SU-DHL-6 (cell line): ENCODE results near the gene NRG4.

Experiments
- H2AFZ ChIP-seq: fragments of 200-600 bp; sonication (generic); 2 replicates; pipeline ENCODE4 v1.6.1; 2014; ENCODE audit warnings: low read depth, mild to moderate bottlenecking, moderate library complexity, mixed read lengths, antibody characterized with exemption, low read length; ENCODE audit not compliant: severe bottlenecking
- H3F3A ChIP-seq: fragments of 200-600 bp; shearing (Covaris generic); 2 replicates; pipeline ENCODE4 v1.6.0; 2016; ENCODE audit warnings: antibody characterized with exemption, mild to moderate bottlenecking; ENCODE audit not compliant: insufficient read depth
- H3K27ac ChIP-seq: fragments of 200-600 bp; sonication (generic); 2 replicates; pipeline ENCODE4 v1.5.1; 2016; ENCODE audit warnings: low read depth, mild to moderate bottlenecking, low read length, moderate library complexity, mixed read lengths
- H3K27me3 ChIP-seq: fragments of 200-600 bp; sonication (generic), shearing (Covaris generic); 2 replicates; pipeline ENCODE4 v1.6.0; 2014; ENCODE audit warnings: mild to moderate bottlenecking, low read length
- H3K36me3 ChIP-seq: fragments of 200-600 bp; sonication (generic); 2 replicates; pipeline ENCODE4 v1.6.1; 2014; ENCODE audit warnings: mild to moderate bottlenecking, low read length, mixed read lengths
- H3K4me2 ChIP-seq: fragments of 300-600, 200-600 bp; shearing (Covaris generic), sonication (generic); 2 replicates; pipeline ENCODE4 v1.6.0; 2014; ENCODE audit warnings: low read length, low read depth, mild to moderate bottlenecking; ENCODE audit not compliant: poor library complexity, severe bottlenecking
- H3K4me3 ChIP-seq: fragments of 200-600 bp; sonication (generic); 2 replicates; pipeline ENCODE4 v1.5.1; 2014; ENCODE audit warnings: antibody characterized with exemption, low read length, mild to moderate bottlenecking, mixed read lengths; ENCODE audit not compliant: insufficient read depth, poor library complexity, severe bottlenecking
- H3K79me2 ChIP-seq: fragments of 200-600 bp; sonication (generic); 2 replicates; pipeline ENCODE4 v1.6.1; 2014; ENCODE audit warnings: mild to moderate bottlenecking, low read length, moderate library complexity; ENCODE audit not compliant: insufficient read depth
- H3K9ac ChIP-seq: fragments of 200-600 bp; sonication (generic); 2 replicates; pipeline ENCODE4 v1.7.0; 2014; ENCODE audit warnings: mild to moderate bottlenecking, low read length
- H3K9me2 ChIP-seq: fragments of 200-600 bp; sonication (generic); replicated peaks from 2 replicates; pipeline ENCODE4 v1.6.1; 2014; ENCODE audit warnings: low read length; ENCODE audit not compliant: insufficient read depth
- H3K9me3 ChIP-seq: fragments of 200-600 bp; sonication (generic); 2 replicates; pipeline ENCODE4 v1.6.1; 2014; ENCODE audit warnings: low read length, mixed read lengths; ENCODE audit not compliant: insufficient read depth
- H4K20me1 ChIP-seq: fragments of 200-600 bp; sonication (generic); 2 replicates; pipeline ENCODE4 v1.6.1; 2014; ENCODE audit warnings: low read depth, mild to moderate bottlenecking, antibody characterized with exemption, low read length, moderate library complexity, mixed read lengths
- EZH2phosphoT487 ChIP-seq: fragments of 200-600 bp; sonication (generic), shearing (Covaris generic); conservative IDR thresholded peaks from 2 replicates; pipeline ENCODE4 v1.6.1; 2018; ENCODE audit warnings: mild to moderate bottlenecking, antibody characterized with exemption, low read length, moderate library complexity, mixed read lengths
- TF ChIP-seq, protein P1 (sequence below): fragments of 200-600 bp; sonication (generic); IDR thresholded peaks from one replicate; pipeline ENCODE4 v1.5.1; 2017; ENCODE audit warnings: antibody characterized with exemption, mild to moderate bottlenecking, low read length, moderate library complexity; ENCODE audit not compliant: insufficient read depth, poor library complexity, severe bottlenecking

Gene NRG4, protein sequence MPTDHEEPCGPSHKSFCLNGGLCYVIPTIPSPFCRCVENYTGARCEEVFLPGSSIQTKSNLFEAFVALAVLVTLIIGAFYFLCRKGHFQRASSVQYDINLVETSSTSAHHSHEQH

DNA sequence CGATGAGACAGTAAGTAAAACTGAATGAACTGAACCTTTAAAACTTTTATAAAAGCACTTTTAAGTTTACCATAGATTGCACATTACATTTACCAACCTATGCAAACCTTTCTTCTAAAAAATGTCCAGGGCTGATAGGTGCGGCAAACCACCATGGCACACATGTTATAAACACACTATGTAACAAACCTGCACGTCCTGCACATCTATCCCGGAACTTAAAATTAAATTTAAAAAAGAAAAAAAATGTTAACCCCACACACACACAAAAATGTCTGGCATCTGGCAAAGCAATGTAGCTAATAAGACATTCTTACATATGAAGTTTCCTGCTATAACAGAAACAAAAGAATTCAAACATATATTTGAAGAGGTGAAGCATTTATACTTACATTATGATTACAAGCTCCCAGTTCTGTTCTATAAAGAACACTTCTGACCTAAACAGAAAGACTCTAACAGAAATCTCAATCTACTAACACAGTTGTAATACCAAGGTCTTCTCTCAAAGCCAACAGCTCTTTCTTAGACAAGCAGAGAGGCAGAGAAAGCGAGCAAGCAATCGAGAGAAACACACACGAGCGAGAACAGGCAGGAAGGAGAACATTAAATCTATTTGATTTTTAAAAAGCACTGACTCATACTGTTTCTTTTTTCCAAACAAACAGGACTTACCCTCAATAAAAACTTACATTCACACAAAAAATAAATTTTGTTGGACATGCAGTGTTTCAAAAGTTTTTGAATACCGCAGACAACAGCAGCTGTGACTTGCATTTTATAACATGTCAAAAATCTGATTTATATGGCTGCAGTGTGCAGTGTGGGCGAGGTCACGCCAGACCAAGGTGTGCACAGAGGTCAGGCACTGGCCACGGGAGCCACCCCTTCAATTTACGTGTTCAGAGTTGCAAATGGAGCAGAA, at the start of gene NRG4:
NRG4 (minus strand) TSS at position 798 of the 925 bp plus-strand sequence. CDS start 1,194 bp downstream, outside the sequence.
- Histone ChIP-seq H3K9me3 (no peaks in the 10 kb centered on the region), H3K79me2 (no peaks in the 10 kb centered on the region), H3K27me3 (no peaks in the 10 kb centered on the region), H3K9me2 (no peaks in the 10 kb centered on the region), H3K9ac (no peak within 1 kb of the TSS), H2AFZ (peak within 1 kb of the TSS; percentile 2), H3K27ac (no peak within 1 kb of the TSS), H3K4me2 (no peak within 1 kb of the TSS), H3K36me3 (no peaks in the 10 kb centered on the region), H4K20me1 (no peaks in the 10 kb centered on the region), H3K4me3 (no peak within 1 kb of the TSS), H3F3A (no peaks in the 10 kb centered on the region)
- TF ChIP-seq EZH2phosphoT487 = no peak
- TF ChIP-seq, protein P1, sequence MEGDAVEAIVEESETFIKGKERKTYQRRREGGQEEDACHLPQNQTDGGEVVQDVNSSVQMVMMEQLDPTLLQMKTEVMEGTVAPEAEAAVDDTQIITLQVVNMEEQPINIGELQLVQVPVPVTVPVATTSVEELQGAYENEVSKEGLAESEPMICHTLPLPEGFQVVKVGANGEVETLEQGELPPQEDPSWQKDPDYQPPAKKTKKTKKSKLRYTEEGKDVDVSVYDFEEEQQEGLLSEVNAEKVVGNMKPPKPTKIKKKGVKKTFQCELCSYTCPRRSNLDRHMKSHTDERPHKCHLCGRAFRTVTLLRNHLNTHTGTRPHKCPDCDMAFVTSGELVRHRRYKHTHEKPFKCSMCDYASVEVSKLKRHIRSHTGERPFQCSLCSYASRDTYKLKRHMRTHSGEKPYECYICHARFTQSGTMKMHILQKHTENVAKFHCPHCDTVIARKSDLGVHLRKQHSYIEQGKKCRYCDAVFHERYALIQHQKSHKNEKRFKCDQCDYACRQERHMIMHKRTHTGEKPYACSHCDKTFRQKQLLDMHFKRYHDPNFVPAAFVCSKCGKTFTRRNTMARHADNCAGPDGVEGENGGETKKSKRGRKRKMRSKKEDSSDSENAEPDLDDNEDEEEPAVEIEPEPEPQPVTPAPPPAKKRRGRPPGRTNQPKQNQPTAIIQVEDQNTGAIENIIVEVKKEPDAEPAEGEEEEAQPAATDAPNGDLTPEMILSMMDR = no peak

DNA sequence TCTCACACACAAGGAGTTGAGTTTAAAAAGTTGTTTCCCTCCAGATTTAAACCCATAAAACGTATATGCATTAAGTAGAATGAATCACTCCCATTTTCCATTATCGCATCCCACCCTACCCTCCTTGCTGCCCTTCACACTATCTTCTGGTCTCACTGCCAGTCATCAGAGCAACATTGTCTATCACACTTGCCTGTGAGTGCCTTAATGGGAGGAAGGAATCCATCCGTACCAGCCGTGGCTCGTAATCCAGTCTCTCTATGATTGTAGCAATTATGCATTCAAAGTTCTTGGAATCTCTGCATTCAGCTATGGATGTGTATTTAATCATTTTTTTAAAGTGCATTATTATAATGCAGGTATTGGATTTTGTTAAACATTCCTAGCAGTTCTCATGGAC, 49.5 kb upstream of the NRG4 start:
- H2AFZ ChIP-seq = no peak overlapping the region
- no peak overlapping the region for H3K4me3 ChIP-seq
- no peak overlapping the region for H3K4me2 ChIP-seq
- no peaks in the 10 kb centered on the region for H3K36me3 ChIP-seq
- H3K9ac ChIP-seq = no peak overlapping the region
- no peaks in the 10 kb centered on the region for H3F3A ChIP-seq
- H3K27me3 ChIP-seq = no peaks in the 10 kb centered on the region
- no peak overlapping the region for H3K27ac ChIP-seq
- no peaks in the 10 kb centered on the region for H3K9me3 ChIP-seq
- no peaks in the 10 kb centered on the region for H4K20me1 ChIP-seq
- no peaks in the 10 kb centered on the region for H3K79me2 ChIP-seq
- TF ChIP-seq, protein P1 = no peak
- no peak for TF ChIP-seq EZH2phosphoT487
- no peaks in the 10 kb centered on the region for H3K9me2 ChIP-seq

DNA sequence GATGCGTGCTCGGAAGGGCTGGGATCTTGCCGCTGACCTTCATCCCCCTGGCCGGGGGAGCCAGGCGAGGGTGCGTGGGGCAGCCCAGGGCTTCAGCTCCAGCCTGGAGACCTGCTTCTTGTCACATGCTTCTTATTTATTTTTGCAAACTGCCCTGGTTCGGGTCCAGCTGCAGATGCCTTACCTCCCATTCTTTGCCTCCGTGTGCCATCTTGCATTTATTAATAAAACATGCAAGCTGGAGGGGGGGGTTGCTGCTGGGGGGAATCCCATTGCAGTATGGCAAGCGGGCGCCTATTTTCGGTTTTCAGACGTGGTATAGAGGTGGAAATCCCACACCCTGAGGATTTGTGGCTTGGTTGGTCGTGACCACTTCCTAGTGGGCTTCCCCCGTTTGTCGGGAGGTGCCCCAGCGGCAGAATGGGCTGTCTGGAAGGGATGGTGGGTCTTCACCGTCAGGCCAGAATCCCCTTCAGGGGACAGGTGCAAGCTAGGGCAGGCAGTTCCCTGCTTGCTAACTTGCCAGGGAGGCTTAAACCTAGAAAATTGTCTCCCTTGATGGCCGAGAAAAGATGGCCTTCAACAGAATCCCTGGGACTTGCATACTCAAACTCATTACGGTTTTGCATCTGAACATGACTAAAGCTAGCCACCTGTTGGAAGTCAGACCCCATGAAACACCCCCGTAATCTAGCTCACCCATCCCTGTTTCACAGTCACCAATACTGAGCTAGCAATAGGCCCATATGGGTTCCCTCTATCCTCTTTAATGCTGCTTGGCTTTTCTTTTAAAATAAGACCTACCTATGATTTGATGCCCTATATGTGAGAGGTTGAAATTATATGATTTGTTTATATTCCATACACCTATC, 48.1 kb upstream of the NRG4 start:
- no peaks in the 10 kb centered on the region for H3K9me2 ChIP-seq
- H2AFZ ChIP-seq = no peak overlapping the region
- H3K4me2 ChIP-seq = peak overlapping the region; percentile 41
- H3K4me3 ChIP-seq = no peak overlapping the region
- H3K27me3 ChIP-seq = no peaks in the 10 kb centered on the region
- H3K9me3 ChIP-seq = no peaks in the 10 kb centered on the region
- H3K9ac ChIP-seq = no peak overlapping the region
- no peaks in the 10 kb centered on the region for H3K36me3 ChIP-seq
- H4K20me1 ChIP-seq = no peaks in the 10 kb centered on the region
- H3F3A ChIP-seq = no peaks in the 10 kb centered on the region
- no peaks in the 10 kb centered on the region for H3K79me2 ChIP-seq
- TF ChIP-seq, protein P1 = no peak
- no peak for TF ChIP-seq EZH2phosphoT487
- H3K27ac ChIP-seq = no peak overlapping the region
